ENCODE data around the gene CACNA1A.

DNA sequence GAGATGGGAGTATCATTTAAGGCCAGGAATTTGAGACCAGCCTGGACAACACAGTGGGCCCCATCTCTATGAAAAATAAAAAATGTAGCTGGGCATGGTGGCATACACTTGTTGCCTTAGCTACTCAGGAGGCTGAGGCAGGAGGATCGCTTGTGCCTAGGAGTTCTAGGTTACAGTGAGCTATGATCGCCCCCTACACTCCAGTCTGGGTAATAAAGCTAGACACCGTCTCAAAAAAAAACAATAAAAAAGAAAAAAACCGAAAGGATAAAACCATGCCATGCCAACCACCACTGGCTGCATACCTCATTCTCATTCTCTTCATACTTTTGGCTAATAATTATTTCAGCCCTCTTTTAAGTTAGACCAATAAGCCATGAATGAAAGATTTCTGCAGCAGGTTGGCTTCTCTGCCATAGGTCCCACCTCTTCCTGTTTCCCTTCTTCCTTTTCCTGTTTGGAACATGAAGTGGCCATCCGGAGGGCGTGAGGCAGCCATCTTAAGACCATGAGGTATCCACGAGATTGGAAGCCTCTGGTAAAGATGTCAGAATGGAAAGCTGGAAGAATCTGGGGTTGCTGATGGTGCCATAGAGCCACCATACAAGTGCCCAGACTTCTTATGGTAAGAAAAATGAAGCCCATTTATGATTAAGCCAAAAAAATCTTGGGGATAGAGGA, 171.3 kb downstream of the CACNA1A start:
- TF ChIP-seq, protein P1, sequence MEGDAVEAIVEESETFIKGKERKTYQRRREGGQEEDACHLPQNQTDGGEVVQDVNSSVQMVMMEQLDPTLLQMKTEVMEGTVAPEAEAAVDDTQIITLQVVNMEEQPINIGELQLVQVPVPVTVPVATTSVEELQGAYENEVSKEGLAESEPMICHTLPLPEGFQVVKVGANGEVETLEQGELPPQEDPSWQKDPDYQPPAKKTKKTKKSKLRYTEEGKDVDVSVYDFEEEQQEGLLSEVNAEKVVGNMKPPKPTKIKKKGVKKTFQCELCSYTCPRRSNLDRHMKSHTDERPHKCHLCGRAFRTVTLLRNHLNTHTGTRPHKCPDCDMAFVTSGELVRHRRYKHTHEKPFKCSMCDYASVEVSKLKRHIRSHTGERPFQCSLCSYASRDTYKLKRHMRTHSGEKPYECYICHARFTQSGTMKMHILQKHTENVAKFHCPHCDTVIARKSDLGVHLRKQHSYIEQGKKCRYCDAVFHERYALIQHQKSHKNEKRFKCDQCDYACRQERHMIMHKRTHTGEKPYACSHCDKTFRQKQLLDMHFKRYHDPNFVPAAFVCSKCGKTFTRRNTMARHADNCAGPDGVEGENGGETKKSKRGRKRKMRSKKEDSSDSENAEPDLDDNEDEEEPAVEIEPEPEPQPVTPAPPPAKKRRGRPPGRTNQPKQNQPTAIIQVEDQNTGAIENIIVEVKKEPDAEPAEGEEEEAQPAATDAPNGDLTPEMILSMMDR (IDR thresholded peaks at IDR 0.05; ENCODE audit: low read length), result no peak
- TF ChIP-seq EZH2phosphoT487 (IDR thresholded peaks at IDR 0.05; ENCODE audit: low read length), result no peak
- no peak for TF ChIP-seq EZH2 (optimal IDR thresholded peaks at IDR 0.05; ENCODE audit: low read depth, low read length)

Data from MM.1S (cell line).